ENCODE data around the gene ACAD8.
"Not testable (repeated sequence)": the region's sequence is repeated elsewhere in the genome, so short reads cannot be mapped to it uniquely, and the experiment has no call there.

The ACAD8 gene

GRCh38 chr11:134254433-134255183 lies 1.2 kb downstream of the ACAD8 start:
- Histone ChIP-seq H3K27me3 (ENCODE audit: insufficient read depth, low read length) (no peaks in the 10 kb centered on the region), H3K4me3 (ENCODE audit: low read depth, low read length) (peak overlapping the region; percentile 82), H3K36me3 (ENCODE audit: insufficient read depth, low read length) (peaks cover 7% of the 10 kb centered on the region; the same call in 1 of the 2 replicates), H2AFZ (ENCODE audit: low read length, unreplicated experiment) (no peak overlapping the region), H3K27ac (ENCODE audit: low read depth, low read length) (no peak overlapping the region), H3K4me1 (ENCODE audit: control insufficient read depth, insufficient read depth, low read length, unreplicated experiment) (peaks cover 13% of the 10 kb centered on the region), H3K79me2 (ENCODE audit: control insufficient read depth, insufficient read depth, low read length, unreplicated experiment) (peaks cover 17% of the 10 kb centered on the region)

- H3K4me1 ChIP-seq (ENCODE audit: control insufficient read depth, insufficient read depth, low read length, unreplicated experiment) = peaks cover 13% of the 10 kb centered on the region
- not testable (repeated sequence) for H3K36me3 ChIP-seq (ENCODE audit: insufficient read depth, low read length); H3K4me3 ChIP-seq (ENCODE audit: low read depth, low read length); H2AFZ ChIP-seq (ENCODE audit: low read length, unreplicated experiment); H3K27me3 ChIP-seq (ENCODE audit: insufficient read depth, low read length); H3K27ac ChIP-seq (ENCODE audit: low read depth, low read length)
- H3K79me2 ChIP-seq (ENCODE audit: control insufficient read depth, insufficient read depth, low read length, unreplicated experiment) = peaks cover 17% of the 10 kb centered on the region
These were observed 1.8 kb downstream of the ACAD8 start for GRCh38 chr11:134255184-134255561.

- Histone ChIP-seq H3K36me3 (ENCODE audit: insufficient read depth, low read length) (0 out of 2 replicates have a peak, but pooled peaks cover 4% of the 10 kb centered on the region), H3K27me3 (ENCODE audit: insufficient read depth, low read length) (no peaks in the 10 kb centered on the region), H3K4me1 (ENCODE audit: control insufficient read depth, insufficient read depth, low read length, unreplicated experiment) (peaks cover 9% of the 10 kb centered on the region), H3K27ac (ENCODE audit: low read depth, low read length) (no peak overlapping the region), H3K79me2 (ENCODE audit: control insufficient read depth, insufficient read depth, low read length, unreplicated experiment) (peaks cover 16% of the 10 kb centered on the region), H2AFZ (ENCODE audit: low read length, unreplicated experiment) (no peak overlapping the region), H3K4me3 (ENCODE audit: low read depth, low read length) (no peak overlapping the region)
These were observed 3.7 kb downstream of the ACAD8 start for GRCh38 chr11:134257101-134257500.

DNA sequence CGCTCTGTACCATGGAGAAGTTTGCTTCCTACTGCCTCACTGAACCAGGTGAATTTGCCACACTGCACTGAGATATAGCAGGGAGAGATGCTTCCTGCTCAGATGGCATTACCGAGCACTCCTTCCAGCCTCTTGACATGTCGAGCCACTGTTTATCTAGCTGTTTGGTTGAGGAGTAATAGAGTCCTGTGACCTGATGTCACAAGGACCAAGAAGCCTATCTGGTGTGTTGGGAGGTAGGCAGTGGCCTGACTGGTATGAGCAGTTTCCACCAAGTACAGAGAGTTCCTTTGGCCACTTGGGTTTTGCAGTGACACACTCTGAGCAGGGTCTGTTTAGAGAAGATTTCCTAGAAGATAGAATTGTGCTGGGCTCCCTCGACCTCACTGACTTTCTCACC lies 5.2 kb downstream of the ACAD8 start:
- Histone ChIP-seq H3K4me3 (ENCODE audit: low read depth, low read length) (no peak overlapping the region), H3K36me3 (ENCODE audit: insufficient read depth, low read length) (0 out of 2 replicates have a peak, but pooled peaks cover 4% of the 10 kb centered on the region), H3K27me3 (ENCODE audit: insufficient read depth, low read length) (no peaks in the 10 kb centered on the region), H3K79me2 (ENCODE audit: control insufficient read depth, insufficient read depth, low read length, unreplicated experiment) (peaks cover 13% of the 10 kb centered on the region), H2AFZ (ENCODE audit: low read length, unreplicated experiment) (no peak overlapping the region), H3K4me1 (ENCODE audit: control insufficient read depth, insufficient read depth, low read length, unreplicated experiment) (peaks cover 5% of the 10 kb centered on the region), H3K27ac (ENCODE audit: low read depth, low read length) (no peak overlapping the region)

DNA sequence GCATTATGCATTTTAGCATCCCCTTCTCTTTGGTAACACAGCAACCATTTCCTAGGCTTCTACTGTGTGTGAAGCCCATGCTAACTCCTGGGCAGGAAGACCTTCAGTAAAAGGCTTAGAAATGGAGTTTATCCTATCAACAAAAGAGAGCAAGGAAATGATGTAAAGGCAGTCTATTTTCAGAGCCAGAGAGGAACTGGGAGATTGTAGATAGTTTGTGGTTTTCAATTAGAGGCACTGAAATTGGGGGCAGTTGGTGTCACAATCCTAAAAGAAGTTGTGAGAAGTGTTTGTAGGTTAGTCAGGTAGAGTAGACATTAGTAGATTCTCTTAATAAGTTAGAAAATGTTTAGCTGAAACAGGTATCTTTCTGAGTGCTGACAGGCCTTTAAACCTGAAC lies 7.1 kb downstream of the ACAD8 start:
- H3K27ac ChIP-seq (ENCODE audit: low read depth, low read length) = no peak overlapping the region
- H3K79me2 ChIP-seq (ENCODE audit: control insufficient read depth, insufficient read depth, low read length, unreplicated experiment) = no peaks in the 10 kb centered on the region

DNA sequence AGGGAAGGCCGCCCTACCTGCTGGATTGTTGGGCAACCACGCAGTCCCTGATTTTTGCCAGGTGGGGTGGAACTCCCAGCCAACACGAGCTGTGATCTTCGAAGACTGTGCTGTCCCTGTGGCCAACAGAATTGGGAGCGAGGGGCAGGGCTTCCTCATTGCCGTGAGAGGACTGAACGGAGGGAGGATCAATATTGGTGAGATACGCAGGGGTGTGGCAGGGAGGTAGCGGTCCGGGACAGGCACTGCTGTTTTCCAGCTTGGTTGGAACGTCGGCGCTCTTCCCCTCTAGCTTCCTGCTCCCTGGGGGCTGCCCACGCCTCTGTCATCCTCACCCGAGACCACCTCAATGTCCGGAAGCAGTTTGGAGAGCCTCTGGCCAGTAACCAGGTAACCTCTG lies 7.6 kb downstream of the ACAD8 start:
- no peaks in the 10 kb centered on the region for H3K79me2 ChIP-seq (ENCODE audit: control insufficient read depth, insufficient read depth, low read length, unreplicated experiment)
- no peak overlapping the region for H3K27ac ChIP-seq (ENCODE audit: low read depth, low read length)
- H2AFZ ChIP-seq (ENCODE audit: low read length, unreplicated experiment) = no peak overlapping the region
- H3K36me3 ChIP-seq (ENCODE audit: insufficient read depth, low read length) = 0 out of 2 replicates have a peak, but pooled peaks cover 4% of the 10 kb centered on the region
- no peaks in the 10 kb centered on the region for H3K4me1 ChIP-seq (ENCODE audit: control insufficient read depth, insufficient read depth, low read length, unreplicated experiment)
- no peak overlapping the region for H3K4me3 ChIP-seq (ENCODE audit: low read depth, low read length)
- no peaks in the 10 kb centered on the region for H3K27me3 ChIP-seq (ENCODE audit: insufficient read depth, low read length)

More for the DNA sequence above, 7.1 kb downstream of the ACAD8 start:
- Histone ChIP-seq H3K4me3 (ENCODE audit: low read depth, low read length) (no peak overlapping the region), H3K4me1 (ENCODE audit: control insufficient read depth, insufficient read depth, low read length, unreplicated experiment) (no peaks in the 10 kb centered on the region), H3K36me3 (ENCODE audit: insufficient read depth, low read length) (0 out of 2 replicates have a peak, but pooled peaks cover 4% of the 10 kb centered on the region), H3K27me3 (ENCODE audit: insufficient read depth, low read length) (no peaks in the 10 kb centered on the region), H2AFZ (ENCODE audit: low read length, unreplicated experiment) (no peak overlapping the region)

- H3K79me2 ChIP-seq (ENCODE audit: control insufficient read depth, insufficient read depth, low read length, unreplicated experiment) = no peaks in the 10 kb centered on the region
- H3K27ac ChIP-seq (ENCODE audit: low read depth, low read length) = no peak overlapping the region
- 0 out of 2 replicates have a peak, but pooled peaks cover 4% of the 10 kb centered on the region for H3K36me3 ChIP-seq (ENCODE audit: insufficient read depth, low read length)
- H2AFZ ChIP-seq (ENCODE audit: low read length, unreplicated experiment) = no peak overlapping the region
- H3K4me1 ChIP-seq (ENCODE audit: control insufficient read depth, insufficient read depth, low read length, unreplicated experiment) = peaks cover 5% of the 10 kb centered on the region
- H3K4me3 ChIP-seq (ENCODE audit: low read depth, low read length) = no peak overlapping the region
- no peaks in the 10 kb centered on the region for H3K27me3 ChIP-seq (ENCODE audit: insufficient read depth, low read length)
These were observed 8.5 kb downstream of the ACAD8 start for GRCh38 chr11:134261626-134262488.

DNA sequence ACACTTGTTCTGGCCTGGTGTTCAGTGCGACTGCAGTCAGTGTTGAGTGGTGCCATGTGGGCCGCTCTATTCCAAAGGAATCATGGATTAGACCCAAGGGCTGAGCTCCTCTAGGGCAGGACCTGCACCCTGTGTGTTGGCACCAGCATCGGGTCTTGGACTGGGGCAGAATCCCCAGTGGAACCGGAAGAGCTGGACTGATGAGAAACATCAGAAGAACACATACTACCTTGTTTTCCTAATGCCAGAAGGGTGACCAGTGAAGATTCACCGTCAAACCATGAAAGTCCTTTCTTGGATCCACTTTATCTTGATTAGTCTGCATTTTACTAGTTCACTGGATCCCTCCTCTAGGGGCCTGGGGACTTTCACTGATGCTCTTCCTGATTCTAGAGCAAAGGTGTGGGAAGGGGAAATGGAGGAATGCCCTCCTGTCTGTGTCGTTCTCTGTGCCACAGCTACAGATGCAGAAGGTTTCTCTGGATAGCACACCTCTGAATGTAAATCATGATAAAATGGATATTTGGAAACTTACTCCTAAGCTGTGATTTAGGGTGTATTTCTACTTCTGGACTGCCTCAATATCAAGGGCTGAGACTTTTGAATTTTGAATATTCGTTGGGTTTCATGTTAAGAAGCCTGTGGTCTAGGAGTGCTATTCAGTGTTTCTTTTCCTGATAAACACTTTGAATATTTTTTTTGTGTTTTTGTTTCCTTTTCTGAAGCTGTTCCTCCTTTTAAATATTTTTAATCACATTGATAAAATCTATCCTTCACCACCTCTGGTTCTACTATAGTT lies 11.8 kb downstream of the ACAD8 start:
- no peaks in the 10 kb centered on the region for H3K79me2 ChIP-seq (ENCODE audit: control insufficient read depth, insufficient read depth, low read length, unreplicated experiment)
- no peaks in the 10 kb centered on the region for H3K27me3 ChIP-seq (ENCODE audit: insufficient read depth, low read length)
- no peaks in the 10 kb centered on the region for H3K36me3 ChIP-seq (ENCODE audit: insufficient read depth, low read length)
- no peak overlapping the region for H2AFZ ChIP-seq (ENCODE audit: low read length, unreplicated experiment)
- H3K4me3 ChIP-seq (ENCODE audit: low read depth, low read length) = no peak overlapping the region
- peaks cover 5% of the 10 kb centered on the region for H3K4me1 ChIP-seq (ENCODE audit: control insufficient read depth, insufficient read depth, low read length, unreplicated experiment)
- no peak overlapping the region for H3K27ac ChIP-seq (ENCODE audit: low read depth, low read length)

DNA sequence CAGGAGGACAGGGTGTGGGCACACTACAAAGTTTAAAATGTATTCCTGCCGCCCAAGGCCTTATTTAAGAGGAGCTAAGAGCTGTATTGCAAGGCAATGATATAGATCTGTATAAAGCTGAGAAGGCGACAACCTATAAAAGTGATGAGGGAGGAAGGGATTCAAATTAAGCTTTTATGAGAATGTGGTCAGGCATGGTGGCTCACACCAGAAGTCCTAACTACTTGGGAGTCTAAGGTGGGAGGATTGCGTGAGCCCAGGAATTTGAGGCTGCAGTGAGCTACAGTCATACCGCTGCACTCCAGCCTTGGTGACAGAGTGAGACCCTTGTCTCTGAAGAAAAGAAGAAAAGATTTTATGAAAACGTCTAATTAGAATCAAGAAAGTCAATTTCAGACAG lies 13.1 kb downstream of the ACAD8 start:
- no peaks in the 10 kb centered on the region for H3K79me2 ChIP-seq (ENCODE audit: control insufficient read depth, insufficient read depth, low read length, unreplicated experiment)
- H3K4me3 ChIP-seq (ENCODE audit: low read depth, low read length) = no peak overlapping the region
- no peaks in the 10 kb centered on the region for H3K36me3 ChIP-seq (ENCODE audit: insufficient read depth, low read length)
- no peak overlapping the region for H2AFZ ChIP-seq (ENCODE audit: low read length, unreplicated experiment)
- H3K27ac ChIP-seq (ENCODE audit: low read depth, low read length) = no peak overlapping the region
- H3K4me1 ChIP-seq (ENCODE audit: control insufficient read depth, insufficient read depth, low read length, unreplicated experiment) = peaks cover 5% of the 10 kb centered on the region
- peaks cover 7% of the 10 kb centered on the region for H3K27me3 ChIP-seq (ENCODE audit: insufficient read depth, low read length)

- no peak overlapping the region for H2AFZ ChIP-seq (ENCODE audit: low read length, unreplicated experiment)
- no peaks in the 10 kb centered on the region for H3K36me3 ChIP-seq (ENCODE audit: insufficient read depth, low read length)
- H3K27me3 ChIP-seq (ENCODE audit: insufficient read depth, low read length) = peaks cover 11% of the 10 kb centered on the region
- no peaks in the 10 kb centered on the region for H3K79me2 ChIP-seq (ENCODE audit: control insufficient read depth, insufficient read depth, low read length, unreplicated experiment)
- H3K4me3 ChIP-seq (ENCODE audit: low read depth, low read length) = no peak overlapping the region
- H3K4me1 ChIP-seq (ENCODE audit: control insufficient read depth, insufficient read depth, low read length, unreplicated experiment) = peaks cover 5% of the 10 kb centered on the region
- H3K27ac ChIP-seq (ENCODE audit: low read depth, low read length) = no peak overlapping the region
These were observed 13.5 kb downstream of the ACAD8 start for GRCh38 chr11:134266841-134267251.
